Testis (tissue), 2 donors: ENCODE data around the gene IPP.

ENCODE experiments used
- CTCF ChIP-seq, 3 experiments: fragments of 450-650 bp in 2 of 3; fragments of 200-600 bp in 1 of 3; sonication (generic) in 1 of 3; IDR thresholded peaks; one replicate each; pipeline ENCODE4 v1.5.1; 2016 to 2019; ENCODE audit warnings: antibody characterized with exemption in 3 of 3, mild to moderate bottlenecking in 2 of 3, moderate library complexity in 1 of 3
- POLR2A ChIP-seq: fragments of 450-650 bp; IDR thresholded peaks from one replicate; pipeline ENCODE4 v1.6.1; 2017; ENCODE audit warnings: antibody characterized with exemption, mild to moderate bottlenecking, moderate library complexity

- TF ChIP-seq CTCF (IDR thresholded peaks at IDR 0.05) (no peak), POLR2A (no peak)
Observed at GRCh38 chr1:45772971-45773370, 22.5 kb upstream of the IPP start.
